ENCODE results near the gene BUB1.

GRCh38 chr2:110724820-110725219, 47.0 kb upstream of the BUB1 start:
- TF ChIP-seq POLR2A (IDR thresholded peaks at IDR 0.05; ENCODE audit: low read depth, low read length) = no peak
- TF ChIP-seq POLR2AphosphoS5 (IDR thresholded peaks at IDR 0.05; ENCODE audit: low read depth, low read length) = no peak

All from GM12892 (cell line).